GM12872 (cell line): Measurements from ENCODE around the gene THEMIS.

Experiments used
- TF ChIP-seq, protein P1 (sequence below): IDR thresholded peaks from 3 replicates; pipeline ENCODE4 v1.5.1; 2011; ENCODE audit warnings: low read depth, mild to moderate bottlenecking, low read length, moderate library complexity; ENCODE audit not compliant: insufficient read depth

The THEMIS gene

DNA sequence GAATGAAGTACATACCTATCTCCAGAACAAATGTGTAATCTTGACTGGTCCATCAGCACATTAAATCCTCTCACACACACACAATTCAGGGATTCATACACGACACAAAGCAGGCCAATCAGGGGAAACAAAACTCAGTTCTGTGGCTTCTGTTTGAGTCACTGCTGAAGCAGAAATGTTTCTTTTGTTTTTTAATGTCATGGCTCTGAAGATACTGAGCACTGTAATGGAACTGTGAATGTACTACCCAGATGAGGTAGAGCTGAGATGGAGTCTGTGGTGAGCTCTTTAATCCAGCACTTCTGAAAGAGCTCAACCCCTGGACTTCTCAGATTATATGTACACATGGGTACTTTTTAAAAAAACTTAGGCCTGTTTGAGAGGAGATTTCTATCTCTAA lies 116.4 kb downstream of the THEMIS start:
- TF ChIP-seq, protein P1, sequence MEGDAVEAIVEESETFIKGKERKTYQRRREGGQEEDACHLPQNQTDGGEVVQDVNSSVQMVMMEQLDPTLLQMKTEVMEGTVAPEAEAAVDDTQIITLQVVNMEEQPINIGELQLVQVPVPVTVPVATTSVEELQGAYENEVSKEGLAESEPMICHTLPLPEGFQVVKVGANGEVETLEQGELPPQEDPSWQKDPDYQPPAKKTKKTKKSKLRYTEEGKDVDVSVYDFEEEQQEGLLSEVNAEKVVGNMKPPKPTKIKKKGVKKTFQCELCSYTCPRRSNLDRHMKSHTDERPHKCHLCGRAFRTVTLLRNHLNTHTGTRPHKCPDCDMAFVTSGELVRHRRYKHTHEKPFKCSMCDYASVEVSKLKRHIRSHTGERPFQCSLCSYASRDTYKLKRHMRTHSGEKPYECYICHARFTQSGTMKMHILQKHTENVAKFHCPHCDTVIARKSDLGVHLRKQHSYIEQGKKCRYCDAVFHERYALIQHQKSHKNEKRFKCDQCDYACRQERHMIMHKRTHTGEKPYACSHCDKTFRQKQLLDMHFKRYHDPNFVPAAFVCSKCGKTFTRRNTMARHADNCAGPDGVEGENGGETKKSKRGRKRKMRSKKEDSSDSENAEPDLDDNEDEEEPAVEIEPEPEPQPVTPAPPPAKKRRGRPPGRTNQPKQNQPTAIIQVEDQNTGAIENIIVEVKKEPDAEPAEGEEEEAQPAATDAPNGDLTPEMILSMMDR = no peak

DNA sequence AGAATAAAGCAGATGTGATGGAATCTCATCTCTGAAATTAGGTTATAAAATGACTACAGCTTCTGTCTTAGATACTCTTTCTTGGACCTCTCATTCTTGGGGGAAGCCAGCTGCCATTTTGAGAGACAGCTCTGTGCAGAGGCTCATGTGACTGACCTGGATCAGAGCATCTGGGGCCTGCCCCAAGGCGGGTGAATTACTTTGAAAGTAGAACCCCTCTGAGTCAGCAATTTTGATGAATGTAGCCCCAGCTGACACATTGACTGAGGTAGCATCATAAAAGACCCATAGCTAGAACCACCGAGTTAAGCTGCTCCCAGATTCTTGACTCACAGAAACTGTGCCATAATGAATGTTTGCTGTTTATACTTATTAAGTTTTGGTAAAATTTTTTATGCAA lies 124.5 kb downstream of the THEMIS start:
- TF ChIP-seq, protein P1 = no peak

- TF ChIP-seq, protein P1 = no peak
Measured at GRCh38 chr6:127775371-127775770, 125.5 kb downstream of the THEMIS start.

- TF ChIP-seq, protein P1 = no peak
Measured at GRCh38 chr6:127768745-127769144, 132.1 kb downstream of the THEMIS start.

DNA sequence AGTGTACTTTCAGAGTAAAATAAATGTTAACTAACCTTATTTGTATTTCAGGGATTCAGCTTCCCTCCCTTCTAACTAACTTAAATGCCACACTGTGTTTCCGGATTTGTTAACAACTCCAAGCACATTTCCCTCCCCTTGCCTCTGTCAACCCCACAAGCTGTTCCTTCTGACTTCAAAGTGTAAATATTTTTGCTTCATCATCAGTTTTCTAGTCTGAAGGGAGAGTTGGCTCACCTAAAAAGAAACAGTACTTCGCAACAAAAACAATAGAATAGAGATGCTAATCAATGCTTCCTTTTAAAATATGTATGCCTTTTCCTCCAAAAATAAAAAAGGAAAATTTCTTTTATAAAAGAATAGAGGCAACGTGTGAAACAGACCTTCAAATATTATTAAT lies 132.6 kb downstream of the THEMIS start:
- TF ChIP-seq, protein P1 = no peak

- TF ChIP-seq, protein P1 = no peak
Measured at GRCh38 chr6:127765949-127766348, 134.9 kb downstream of the THEMIS start.

DNA sequence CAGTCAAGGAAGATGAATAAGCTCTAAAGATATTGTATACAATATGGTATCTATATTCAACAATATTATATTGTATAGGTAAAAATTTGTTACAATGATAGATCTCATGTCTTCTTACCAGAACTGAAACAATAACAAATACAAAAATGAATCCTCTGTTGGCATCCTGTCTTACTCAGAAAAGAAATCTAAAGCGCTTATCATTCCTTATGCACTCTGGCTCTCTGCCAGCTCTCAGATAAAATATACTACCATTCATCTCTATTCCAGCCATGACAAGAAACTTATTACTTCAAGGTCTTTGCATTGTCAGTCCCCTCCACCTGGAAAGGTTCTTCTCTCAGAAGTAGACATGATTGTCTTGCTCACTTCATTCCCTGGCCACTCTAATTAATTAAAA lies 138.6 kb downstream of the THEMIS start:
- TF ChIP-seq, protein P1 = no peak

DNA sequence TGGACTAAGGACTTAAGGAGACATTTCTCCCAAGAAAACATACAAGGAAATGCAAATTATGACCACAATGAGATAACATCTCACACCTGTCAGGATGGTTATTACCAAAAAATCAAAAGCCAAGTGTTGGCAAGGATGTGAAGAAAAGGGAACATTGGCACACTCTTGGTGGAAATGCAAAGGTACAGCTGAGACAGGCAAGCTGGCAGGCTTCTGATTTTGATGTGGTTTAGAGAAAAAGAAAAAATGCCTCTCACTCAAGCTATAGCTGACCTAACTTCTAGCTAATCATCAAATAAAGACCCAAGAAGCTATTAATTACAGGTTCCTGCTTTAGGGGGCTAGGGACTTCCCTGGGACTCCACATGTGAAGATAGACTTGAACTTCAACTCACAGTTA lies 139.8 kb downstream of the THEMIS start:
- TF ChIP-seq, protein P1 = no peak
